IMR-90 (cell line): ENCODE results near the gene SLC27A2. TPM values are rescaled to one million over a fixed set of nuclear protein-coding genes. Genes with fewer than 3 reads are reported as not detected.
A peak's percentile ranks its signal among the peaks of the same experiment; 100 is the strongest.

Experiments used
- ATAC-seq: fragments of 200-7000 bp; cut with Tn5 transposase; 2 replicates; pipeline ENCODE4 v1.9.1; 2020; ENCODE audit warnings: low read depth, mild to moderate bottlenecking, moderate library complexity
- BruUV-seq: library from RNA; stranded (reverse); fragments of 400-500 nt; replicated peaks from 2 replicates; lab custom pipeline; 2021; lab: Mats Ljungman, UMichigan
- CTCF ChIA-PET: fragments of 300-600 bp; formaldehyde crosslinking; extraction: SDS; loops from one replicate; lab custom pipeline; 2021; ENCODE audit warnings: antibody characterized with exemption; lab: Yijun Ruan, JAX
- POLR2A ChIA-PET: fragments of 300-600 bp; sonication (Branson Sonifier 250); formaldehyde crosslinking; loops from one replicate; lab custom pipeline; 2022; ENCODE audit warnings: antibody characterized with exemption; ENCODE audit not compliant: unreplicated experiment; lab: Charles Lee
- DNase-seq: peaks from one replicate; pipeline ENCODE4 v3.0.0; 2013
- H2AFZ ChIP-seq: replicated peaks from 2 replicates; pipeline ENCODE3; 2013; ENCODE audit warnings: low read length, mild to moderate bottlenecking; ENCODE audit not compliant: poor library complexity
- H2AK5ac ChIP-seq: 2 replicates; pipeline ENCODE4 v1.6.1; 2013; ENCODE audit warnings: low read depth, low read length, inconsistent platforms
- H2AK9ac ChIP-seq: replicated peaks from 2 replicates; pipeline ENCODE3; 2013; ENCODE audit warnings: mild to moderate bottlenecking, low read depth, low read length, moderate library complexity; ENCODE audit not compliant: poor library complexity
- H2BK120ac ChIP-seq: 2 replicates; pipeline ENCODE4 v1.6.1; 2013; ENCODE audit warnings: low read depth, low read length, inconsistent platforms
- H2BK15ac ChIP-seq: 3 replicates; pipeline ENCODE4 v1.6.1; 2013; ENCODE audit warnings: low read depth, low read length, inconsistent platforms
- H2BK20ac ChIP-seq: 2 replicates; pipeline ENCODE4 v1.6.1; 2013; ENCODE audit warnings: low read depth, mild to moderate bottlenecking, inconsistent platforms, low read length, moderate library complexity
- H2BK5ac ChIP-seq: 2 replicates; pipeline ENCODE4 v1.6.1; 2013; ENCODE audit warnings: mild to moderate bottlenecking, low read depth, low read length, inconsistent platforms; ENCODE audit not compliant: poor library complexity, severe bottlenecking
- H3K14ac ChIP-seq: replicated peaks from 2 replicates; pipeline ENCODE4 v1.6.1; 2013; ENCODE audit warnings: low read depth, low read length, inconsistent platforms
- H3K18ac ChIP-seq: 2 replicates; pipeline ENCODE4 v1.6.1; 2013; ENCODE audit warnings: low read depth, low read length, control low read depth
- H3K23ac ChIP-seq: 2 replicates; pipeline ENCODE4 v1.6.1; 2013; ENCODE audit warnings: low read depth, low read length, inconsistent platforms
- H3K27ac ChIP-seq: 2 replicates; pipeline ENCODE4 v1.5.1; 2013; ENCODE audit warnings: mild to moderate bottlenecking, control low read depth, low read length; ENCODE audit not compliant: insufficient read depth
- H3K27me3 ChIP-seq: 2 replicates; pipeline ENCODE4 v1.6.1; 2013; ENCODE audit warnings: low read length; ENCODE audit not compliant: control insufficient read depth, insufficient read depth
- H3K36me3 ChIP-seq: 2 replicates; pipeline ENCODE4 v1.6.1; 2013; ENCODE audit warnings: low read length, mixed read lengths; ENCODE audit not compliant: control insufficient read depth, insufficient read depth
- H3K4ac ChIP-seq: 2 replicates; pipeline ENCODE4 v1.6.1; 2013; ENCODE audit warnings: low read depth, low read length, inconsistent platforms
- H3K4me1 ChIP-seq: 2 replicates; pipeline ENCODE4 v1.6.1; 2013; ENCODE audit warnings: low read length, mixed read lengths; ENCODE audit not compliant: control insufficient read depth, insufficient read depth
- H3K4me2 ChIP-seq: 2 replicates; pipeline ENCODE4 v1.6.1; 2013; ENCODE audit warnings: low read depth, mild to moderate bottlenecking, control low read depth, low read length, moderate library complexity
- H3K4me3 ChIP-seq: 2 replicates; pipeline ENCODE4 v1.5.1; 2013; ENCODE audit warnings: low read depth, mild to moderate bottlenecking, control low read depth, low read length, moderate library complexity; ENCODE audit not compliant: insufficient read depth
- H3K56ac ChIP-seq: 2 replicates; pipeline ENCODE4 v1.6.1; 2013; ENCODE audit warnings: low read length, inconsistent platforms; ENCODE audit not compliant: insufficient read depth; ENCODE audit errors: extremely low read depth
- H3K79me1 ChIP-seq, 2 experiments: 2 replicates each; pipeline ENCODE4 v1.6.1; 2013; ENCODE audit warnings: low read length in 2 of 2, inconsistent platforms in 1 of 2, low read depth in 1 of 2
- H3K9ac ChIP-seq: 2 replicates; pipeline ENCODE4 v1.6.1; 2013; ENCODE audit warnings: low read depth, low read length, control low read depth
- H3K9me1 ChIP-seq: 2 replicates; pipeline ENCODE4 v1.6.1; 2013; ENCODE audit warnings: low read length, inconsistent platforms; ENCODE audit not compliant: insufficient read depth
- H3K9me3 ChIP-seq: 2 replicates; pipeline ENCODE4 v1.6.1; 2013; ENCODE audit warnings: low read length; ENCODE audit not compliant: control insufficient read depth, insufficient read depth
- H4K20me1 ChIP-seq: 2 replicates; pipeline ENCODE4 v1.6.1; 2013; ENCODE audit warnings: low read length, inconsistent platforms; ENCODE audit not compliant: insufficient read depth
- H4K5ac ChIP-seq: 2 replicates; pipeline ENCODE4 v1.6.1; 2013; ENCODE audit warnings: mild to moderate bottlenecking, low read depth, low read length, control low read depth
- H4K8ac ChIP-seq, 2 experiments: 2 replicates each; pipeline ENCODE4 v1.6.1; 2013; ENCODE audit warnings: low read depth in 2 of 2, low read length in 2 of 2, control low read depth in 1 of 2, inconsistent platforms in 1 of 2
- H4K91ac ChIP-seq: 2 replicates; pipeline ENCODE4 v1.6.1; 2013; ENCODE audit warnings: low read depth, low read length, inconsistent platforms; ENCODE audit not compliant: insufficient read depth
- CEBPB ChIP-seq: IDR thresholded peaks from 2 replicates; pipeline ENCODE4 v1.6.1; 2012; ENCODE audit warnings: low read depth, low read length, improper control_type of control experiment
- MAZ ChIP-seq: IDR thresholded peaks from 2 replicates; pipeline ENCODE4 v1.6.1; 2012; ENCODE audit warnings: low read depth, mild to moderate bottlenecking, low read length, improper control_type of control experiment, moderate library complexity, borderline replicate concordance
- WGBS, 2 experiments: methylation state at CpG; one replicate each; pipeline versions ENCODE4 v1.1.5 to v1.1.7; 2013; ENCODE audit warnings: missing lambda C conversion rate in 2 of 2; ENCODE audit not compliant: insufficient read length in 1 of 2; ENCODE audit errors: extremely low coverage in 2 of 2; 5-methylcytosine and 5-hydroxymethylcytosine counted together
- dilution Hi-C: fragments of 300-500 bp; cut with HindIII; formaldehyde crosslinking; loops from one replicate; pipeline ENCODE4 v1.14.3; 2018; ENCODE audit warnings: low sequenced_read_pairs; ENCODE audit not compliant: unreplicated experiment
- in situ Hi-C: fragments of 300-500 bp; cut with MboI; formaldehyde crosslinking; loops from 3 replicates; pipeline ENCODE4 v1.14.3; 2019; ENCODE audit warnings: low sequenced_read_pairs, inconsistent platforms, mixed read lengths
- intact Hi-C: fragments of 100-400 bp; cut with micrococcal nuclease; formaldehyde crosslinking; loops from 2 replicates; pipeline ENCODE4 v1.10.0; 2022
- polyA plus RNA-seq, 3 experiments: library from polyadenylated mRNA; depleted of rRNA; stranded (reverse); fragments of >200 nt; gene quantifications; 2 replicates each; pipeline ENCODE4 v1.2.3, GENCODE V29; 2012; ENCODE audit warnings: low replicate concordance in 1 of 3
- total RNA-seq: library from RNA; depleted of rRNA; stranded (reverse); fragments of >200 nt; gene quantifications from 2 replicates; pipeline ENCODE4 v1.2.3, GENCODE V29; 2012

The SLC27A2 gene
- total and polyA plus RNA-seq, 2 of the 4 experiments (the other 2 are of a cell fraction) = under 0.01 TPM; not detected in 1

GRCh38 chr15:50166216-50166615, 15.8 kb upstream of the SLC27A2 start:
- dilution Hi-C loops = no loop called here
- Histone ChIP-seq H3K9ac (no peak overlapping the region), H3K18ac (peak overlapping the region; percentile 22; the same call in 1 of the 2 replicates), H3K14ac (peak overlapping the region; percentile 24; the same call in 1 of the 2 replicates), H2AK9ac (no peak overlapping the region), H3K36me3 (no peaks in the 10 kb centered on the region), H2AFZ (peak overlapping the region; percentile 25), H3K9me1 (0 out of 2 replicates have a peak, but pooled peaks cover 3% of the 10 kb centered on the region), H3K4ac (peak overlapping the region; percentile 74; the same call in 1 of the 2 replicates), H3K27ac (peak overlapping the region; percentile 60), H4K91ac (peak overlapping the region; percentile 72), H3K56ac (no peak overlapping the region), H4K8ac (peak overlapping the region; percentile 4 to 64; a peak in 2 of 4 replicates), H3K27me3 (no peaks in the 10 kb centered on the region), H2AK5ac (no peak overlapping the region), H4K20me1 (no peaks in the 10 kb centered on the region), H4K5ac (0 out of 2 replicates have a peak overlapping the region, but pooled peaks have one; percentile 14), H2BK5ac (peak overlapping the region; percentile 88), H2BK20ac (peak overlapping the region; percentile 48; the same call in 1 of the 2 replicates), H3K4me3 (no peak overlapping the region), H3K4me2 (peak overlapping the region; percentile 47), H3K23ac (peak overlapping the region; percentile 39; the same call in 1 of the 2 replicates), H3K4me1 (peaks cover 6% of the 10 kb centered on the region), H2BK15ac (peak overlapping the region; percentile 43; the same call in 1 of the 3 replicates), H3K79me1 (no peaks in the 10 kb centered on the region), H2BK120ac (peak overlapping the region; percentile 16; the same call in 1 of the 2 replicates), H3K9me3 (no peaks in the 10 kb centered on the region; the same call in 1 of the 2 replicates)
- in situ Hi-C loops = no loop called here
- DNase-seq (peak; percentile 87), ATAC-seq (peak; percentile 92)
- POLR2A ChIA-PET = no interaction called here
- WGBS, 2 experiments = no CpG with 5 or more reads among the region's 1 CpG
- intact Hi-C loops = no loop called here
- BruUV-seq = no TSS peak
- CTCF ChIA-PET = no interaction called here
- TF ChIP-seq MAZ (no peak), CEBPB (peak; percentile 86)
